ENCODE measurements around the gene QRICH1.

DNA sequence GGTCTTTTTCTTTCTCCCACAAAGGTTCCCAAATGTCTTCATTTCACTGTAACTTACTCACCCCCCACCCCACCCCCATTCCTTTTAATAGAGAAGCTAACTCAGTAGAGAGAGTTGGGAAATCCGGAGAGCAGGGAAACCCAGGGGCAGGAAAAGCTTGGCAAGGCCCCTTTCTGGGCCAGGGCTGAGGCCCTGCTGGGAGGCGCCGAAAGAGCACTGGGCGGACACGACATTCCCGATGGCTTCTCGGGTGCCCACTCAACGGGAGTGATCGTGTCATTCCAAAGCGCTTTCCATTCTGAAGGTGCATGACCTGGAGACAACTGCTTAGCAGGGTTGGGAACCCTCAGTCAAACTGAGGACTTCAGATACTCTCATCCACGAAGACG, 73.9 kb downstream of the QRICH1 start:
- TF ChIP-seq, protein P1, sequence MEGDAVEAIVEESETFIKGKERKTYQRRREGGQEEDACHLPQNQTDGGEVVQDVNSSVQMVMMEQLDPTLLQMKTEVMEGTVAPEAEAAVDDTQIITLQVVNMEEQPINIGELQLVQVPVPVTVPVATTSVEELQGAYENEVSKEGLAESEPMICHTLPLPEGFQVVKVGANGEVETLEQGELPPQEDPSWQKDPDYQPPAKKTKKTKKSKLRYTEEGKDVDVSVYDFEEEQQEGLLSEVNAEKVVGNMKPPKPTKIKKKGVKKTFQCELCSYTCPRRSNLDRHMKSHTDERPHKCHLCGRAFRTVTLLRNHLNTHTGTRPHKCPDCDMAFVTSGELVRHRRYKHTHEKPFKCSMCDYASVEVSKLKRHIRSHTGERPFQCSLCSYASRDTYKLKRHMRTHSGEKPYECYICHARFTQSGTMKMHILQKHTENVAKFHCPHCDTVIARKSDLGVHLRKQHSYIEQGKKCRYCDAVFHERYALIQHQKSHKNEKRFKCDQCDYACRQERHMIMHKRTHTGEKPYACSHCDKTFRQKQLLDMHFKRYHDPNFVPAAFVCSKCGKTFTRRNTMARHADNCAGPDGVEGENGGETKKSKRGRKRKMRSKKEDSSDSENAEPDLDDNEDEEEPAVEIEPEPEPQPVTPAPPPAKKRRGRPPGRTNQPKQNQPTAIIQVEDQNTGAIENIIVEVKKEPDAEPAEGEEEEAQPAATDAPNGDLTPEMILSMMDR (IDR thresholded peaks at IDR 0.05; ENCODE audit: insufficient read depth, low read length, poor library complexity, severe bottlenecking), result no peak
- TF ChIP-seq EZH2phosphoT487 (conservative IDR thresholded peaks at IDR 0.05; ENCODE audit: low read length), result no peak

All from SU-DHL-6 (cell line).